Measurements from ENCODE around the gene ADCYAP1R1. TPM values are rescaled to one million over a fixed set of nuclear protein-coding genes. Genes with fewer than 3 reads are reported as not detected.

Gene ADCYAP1R1
- polyA plus RNA-seq, 3 donors, result not detected

DNA sequence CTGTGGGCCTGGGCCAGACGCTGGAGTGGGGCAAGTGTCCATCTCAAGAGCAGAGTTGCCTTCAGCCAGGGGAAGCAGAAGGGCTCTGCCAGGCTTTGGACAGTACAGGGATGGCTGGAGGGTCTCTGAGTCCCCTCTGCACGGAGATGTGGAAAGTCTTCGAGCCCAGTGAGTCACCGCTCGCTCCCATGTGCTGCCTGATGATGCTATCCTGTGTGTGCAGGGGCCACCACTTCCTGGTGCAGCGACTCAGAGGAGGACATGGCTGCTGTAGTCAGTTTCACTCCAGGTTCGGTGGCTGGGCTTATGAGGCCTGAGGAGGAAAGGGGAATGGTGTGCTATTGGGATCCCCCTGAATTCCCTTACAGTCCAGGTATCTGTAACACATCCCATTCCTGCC is 6.0 kb downstream of the ADCYAP1R1 start:
- Mint-ChIP-seq H3K27me3 (ENCODE audit: low read depth in 3 of 3) (peaks cover 25 to 33% (median 25%) of the 10 kb centered on the region in 3 donors), H3K9me3 (peaks cover 0 to 3% (median 0%) of the 10 kb centered on the region in 7 donors), H3K36me3 (no peaks in the 10 kb centered on the region), H3K4me3 (no peak overlapping the region), H3K4me1 (no peaks in the 10 kb centered on the region), H3K27ac (no peak overlapping the region)
- Histone ChIP-seq H3K4me3 (replicated peaks in 1 of 3; ENCODE audit: low read depth in 2 of 3, low read length in 3 of 3) (no peak overlapping the region), H3K4me2 (replicated peaks; ENCODE audit: extremely low read depth, low read length, poor library complexity, severe bottlenecking) (no peak overlapping the region), H3K9me3 (replicated peaks in 1 of 2; ENCODE audit: control insufficient read depth in 1 of 2, insufficient read depth in 1 of 2, low read length in 2 of 2) (no peaks in the 10 kb centered on the region), H3K36me3 (replicated peaks in 1 of 2; ENCODE audit: control insufficient read depth in 1 of 2, insufficient read depth in 2 of 2, low read length in 2 of 2) (no peaks in the 10 kb centered on the region), H3K4me1 (ENCODE audit: control insufficient read depth in 1 of 2, insufficient read depth in 2 of 2, low read length in 2 of 2) (no peaks in the 10 kb centered on the region), H3K27ac (ENCODE audit: low read depth in 1 of 2, low read length in 2 of 2) (no peak overlapping the region), H3K9ac (ENCODE audit: insufficient read depth, low read length, poor library complexity, severe bottlenecking) (no peak overlapping the region), H2AFZ (ENCODE audit: insufficient read depth, low read depth, low read length, poor library complexity, severe bottlenecking) (no peak overlapping the region), H4K20me1 (ENCODE audit: insufficient read depth, low read length) (no peaks in the 10 kb centered on the region), H3K79me2 (ENCODE audit: insufficient read depth, low read length) (no peaks in the 10 kb centered on the region), H3K27me3 (ENCODE audit: control insufficient read depth in 2 of 2, insufficient read depth in 2 of 2, low read length in 2 of 2) (peaks cover 0 to 17% of the 10 kb centered on the region in 2 donors)
- intact Hi-C loops (cut with micrococcal nuclease), result no loop called here
- WGBS (ENCODE audit: insufficient coverage), result 65% methylated on average over 5 of the region's 7 CpGs
- DNase-seq, result no peak
- TF ChIP-seq, protein P1, sequence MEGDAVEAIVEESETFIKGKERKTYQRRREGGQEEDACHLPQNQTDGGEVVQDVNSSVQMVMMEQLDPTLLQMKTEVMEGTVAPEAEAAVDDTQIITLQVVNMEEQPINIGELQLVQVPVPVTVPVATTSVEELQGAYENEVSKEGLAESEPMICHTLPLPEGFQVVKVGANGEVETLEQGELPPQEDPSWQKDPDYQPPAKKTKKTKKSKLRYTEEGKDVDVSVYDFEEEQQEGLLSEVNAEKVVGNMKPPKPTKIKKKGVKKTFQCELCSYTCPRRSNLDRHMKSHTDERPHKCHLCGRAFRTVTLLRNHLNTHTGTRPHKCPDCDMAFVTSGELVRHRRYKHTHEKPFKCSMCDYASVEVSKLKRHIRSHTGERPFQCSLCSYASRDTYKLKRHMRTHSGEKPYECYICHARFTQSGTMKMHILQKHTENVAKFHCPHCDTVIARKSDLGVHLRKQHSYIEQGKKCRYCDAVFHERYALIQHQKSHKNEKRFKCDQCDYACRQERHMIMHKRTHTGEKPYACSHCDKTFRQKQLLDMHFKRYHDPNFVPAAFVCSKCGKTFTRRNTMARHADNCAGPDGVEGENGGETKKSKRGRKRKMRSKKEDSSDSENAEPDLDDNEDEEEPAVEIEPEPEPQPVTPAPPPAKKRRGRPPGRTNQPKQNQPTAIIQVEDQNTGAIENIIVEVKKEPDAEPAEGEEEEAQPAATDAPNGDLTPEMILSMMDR (IDR thresholded peaks at IDR 0.05), result no peak

DNA sequence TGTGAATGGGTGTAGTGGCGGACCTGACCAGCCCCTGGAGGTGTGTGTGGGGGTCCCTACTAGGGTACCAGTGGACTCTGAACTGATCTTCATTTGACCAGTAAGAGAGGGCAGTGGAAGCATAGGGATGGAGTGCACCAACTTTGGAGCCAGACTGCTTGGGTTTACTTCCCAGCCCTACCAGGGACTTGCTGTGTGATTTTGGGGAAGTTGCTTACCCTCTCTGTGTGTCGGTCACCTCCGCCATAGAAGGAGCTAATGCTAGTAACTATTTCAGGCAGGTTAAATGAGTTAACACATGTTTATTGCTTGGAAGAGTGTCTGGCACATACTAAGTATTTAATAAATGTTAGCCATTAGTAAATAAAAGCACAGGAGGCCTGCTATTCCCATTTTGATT is 6.6 kb downstream of the ADCYAP1R1 start:
- H3K79me2 ChIP-seq (ENCODE audit: insufficient read depth, low read length), result no peaks in the 10 kb centered on the region
- 100% methylated on average over 1 of the region's 3 CpGs for WGBS (ENCODE audit: insufficient coverage)
- TF ChIP-seq, protein P1 (IDR thresholded peaks at IDR 0.05), result no peak
- no peaks in the 10 kb centered on the region for H3K4me1 ChIP-seq (ENCODE audit: control insufficient read depth in 1 of 2, insufficient read depth in 2 of 2, low read length in 2 of 2)
- Mint-ChIP-seq H3K27ac (no peak overlapping the region), H3K9me3 (peaks cover 0 to 3% (median 0%) of the 10 kb centered on the region in 7 donors), H3K36me3 (no peaks in the 10 kb centered on the region), H3K4me1 (no peaks in the 10 kb centered on the region), H3K4me3 (no peak overlapping the region), H3K27me3 (ENCODE audit: low read depth in 3 of 3) (peaks cover 19 to 29% (median 20%) of the 10 kb centered on the region in 3 donors)
- H3K4me2 ChIP-seq (replicated peaks; ENCODE audit: extremely low read depth, low read length, poor library complexity, severe bottlenecking), result no peak overlapping the region
- peaks cover 0 to 11% of the 10 kb centered on the region in 2 donors for H3K27me3 ChIP-seq (ENCODE audit: control insufficient read depth in 2 of 2, insufficient read depth in 2 of 2, low read length in 2 of 2)
- no peak overlapping the region for H3K27ac ChIP-seq (ENCODE audit: low read depth in 1 of 2, low read length in 2 of 2)
- no peak overlapping the region for H3K4me3 ChIP-seq (replicated peaks in 1 of 3; ENCODE audit: low read depth in 2 of 3, low read length in 3 of 3)
- no peak overlapping the region for H3K9ac ChIP-seq (ENCODE audit: insufficient read depth, low read length, poor library complexity, severe bottlenecking)
- H4K20me1 ChIP-seq (ENCODE audit: insufficient read depth, low read length), result no peaks in the 10 kb centered on the region
- H3K9me3 ChIP-seq (replicated peaks in 1 of 2; ENCODE audit: control insufficient read depth in 1 of 2, insufficient read depth in 1 of 2, low read length in 2 of 2), result no peaks in the 10 kb centered on the region
- no peaks in the 10 kb centered on the region for H3K36me3 ChIP-seq (replicated peaks in 1 of 2; ENCODE audit: control insufficient read depth in 1 of 2, insufficient read depth in 2 of 2, low read length in 2 of 2)
- no peak overlapping the region for H2AFZ ChIP-seq (ENCODE audit: insufficient read depth, low read depth, low read length, poor library complexity, severe bottlenecking)
- no peak for DNase-seq
- intact Hi-C loops (cut with micrococcal nuclease), result no loop called here
